ENCODE data around the gene SLC7A1.

SLC7A1 gene

GRCh38 chr13:29530901-29531300, 64.6 kb downstream of the SLC7A1 start:
- DNase-seq (ENCODE audit: low spot score), result no peak

GRCh38 chr13:29529754-29530153, 65.7 kb downstream of the SLC7A1 start:
- peak; percentile 41 for DNase-seq (ENCODE audit: low spot score)

- DNase-seq (ENCODE audit: low spot score), result no peak
Measured at GRCh38 chr13:29527916-29528315, 67.6 kb downstream of the SLC7A1 start.

GRCh38 chr13:29527511-29527910, 68.0 kb downstream of the SLC7A1 start:
- no peak for DNase-seq (ENCODE audit: low spot score)

- DNase-seq (ENCODE audit: low spot score), result no peak
Measured at GRCh38 chr13:29526741-29527140, 68.7 kb downstream of the SLC7A1 start.

GRCh38 chr13:29525757-29526156, 69.7 kb downstream of the SLC7A1 start:
- no peak for DNase-seq (ENCODE audit: low spot score)

GRCh38 chr13:29524641-29525040, 70.8 kb downstream of the SLC7A1 start:
- no peak for DNase-seq (ENCODE audit: low spot score)

- no peak for DNase-seq (ENCODE audit: low spot score)
Measured at GRCh38 chr13:29524176-29524575, 71.3 kb downstream of the SLC7A1 start.

GRCh38 chr13:29523199-29523961, 72.1 kb downstream of the SLC7A1 start:
- DNase-seq (ENCODE audit: low spot score), result no peak

GRCh38 chr13:29522044-29522685, 73.3 kb downstream of the SLC7A1 start:
- no peak for DNase-seq (ENCODE audit: low spot score)

GRCh38 chr13:29521336-29521735, 74.2 kb downstream of the SLC7A1 start:
- no peak for DNase-seq (ENCODE audit: low spot score)

- no peak for DNase-seq (ENCODE audit: low spot score)
Measured at GRCh38 chr13:29520671-29521070, 74.8 kb downstream of the SLC7A1 start.

- no peak for DNase-seq (ENCODE audit: low spot score)
Measured at GRCh38 chr13:29519921-29520320, 75.6 kb downstream of the SLC7A1 start.

- no peak for DNase-seq (ENCODE audit: low spot score)
Measured at GRCh38 chr13:29516880-29517279, 78.6 kb downstream of the SLC7A1 start.

- no peak for DNase-seq (ENCODE audit: low spot score)
Measured at GRCh38 chr13:29516012-29516411, 79.5 kb downstream of the SLC7A1 start.

GRCh38 chr13:29515372-29515771, 80.1 kb downstream of the SLC7A1 start:
- no peak for DNase-seq (ENCODE audit: low spot score)

GRCh38 chr13:29514720-29515310, 80.7 kb downstream of the SLC7A1 start:
- DNase-seq (ENCODE audit: low spot score), result no peak

GRCh38 chr13:29513981-29514719, 81.3 kb downstream of the SLC7A1 start:
- DNase-seq (ENCODE audit: low spot score), result no peak

- no peak for DNase-seq (ENCODE audit: low spot score)
Measured at GRCh38 chr13:29513002-29513980, 82.2 kb downstream of the SLC7A1 start.

GRCh38 chr13:29511980-29512379, 83.5 kb downstream of the SLC7A1 start:
- DNase-seq (ENCODE audit: low spot score), result no peak

GRCh38 chr13:29511106-29511796, 84.2 kb downstream of the SLC7A1 start:
- no peak for DNase-seq (ENCODE audit: low spot score)
